ENCODE results near the gene ITM2B.

ITM2B gene

GRCh38 chr13:48315969-48316650 is 83.1 kb downstream of the ITM2B start:
- TF ChIP-seq, protein P1, sequence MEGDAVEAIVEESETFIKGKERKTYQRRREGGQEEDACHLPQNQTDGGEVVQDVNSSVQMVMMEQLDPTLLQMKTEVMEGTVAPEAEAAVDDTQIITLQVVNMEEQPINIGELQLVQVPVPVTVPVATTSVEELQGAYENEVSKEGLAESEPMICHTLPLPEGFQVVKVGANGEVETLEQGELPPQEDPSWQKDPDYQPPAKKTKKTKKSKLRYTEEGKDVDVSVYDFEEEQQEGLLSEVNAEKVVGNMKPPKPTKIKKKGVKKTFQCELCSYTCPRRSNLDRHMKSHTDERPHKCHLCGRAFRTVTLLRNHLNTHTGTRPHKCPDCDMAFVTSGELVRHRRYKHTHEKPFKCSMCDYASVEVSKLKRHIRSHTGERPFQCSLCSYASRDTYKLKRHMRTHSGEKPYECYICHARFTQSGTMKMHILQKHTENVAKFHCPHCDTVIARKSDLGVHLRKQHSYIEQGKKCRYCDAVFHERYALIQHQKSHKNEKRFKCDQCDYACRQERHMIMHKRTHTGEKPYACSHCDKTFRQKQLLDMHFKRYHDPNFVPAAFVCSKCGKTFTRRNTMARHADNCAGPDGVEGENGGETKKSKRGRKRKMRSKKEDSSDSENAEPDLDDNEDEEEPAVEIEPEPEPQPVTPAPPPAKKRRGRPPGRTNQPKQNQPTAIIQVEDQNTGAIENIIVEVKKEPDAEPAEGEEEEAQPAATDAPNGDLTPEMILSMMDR (conservative IDR thresholded peaks at IDR 0.05) = no peak
- H3K27ac ChIP-seq = no peak overlapping the region

GRCh38 chr13:48316826-48317510 is 84.0 kb downstream of the ITM2B start:
- TF ChIP-seq, protein P1 (conservative IDR thresholded peaks at IDR 0.05) = no peak
- H3K27ac ChIP-seq = no peak overlapping the region

GRCh38 chr13:48317511-48318376 is 84.7 kb downstream of the ITM2B start:
- TF ChIP-seq, protein P1 (conservative IDR thresholded peaks at IDR 0.05) = no peak

DNA sequence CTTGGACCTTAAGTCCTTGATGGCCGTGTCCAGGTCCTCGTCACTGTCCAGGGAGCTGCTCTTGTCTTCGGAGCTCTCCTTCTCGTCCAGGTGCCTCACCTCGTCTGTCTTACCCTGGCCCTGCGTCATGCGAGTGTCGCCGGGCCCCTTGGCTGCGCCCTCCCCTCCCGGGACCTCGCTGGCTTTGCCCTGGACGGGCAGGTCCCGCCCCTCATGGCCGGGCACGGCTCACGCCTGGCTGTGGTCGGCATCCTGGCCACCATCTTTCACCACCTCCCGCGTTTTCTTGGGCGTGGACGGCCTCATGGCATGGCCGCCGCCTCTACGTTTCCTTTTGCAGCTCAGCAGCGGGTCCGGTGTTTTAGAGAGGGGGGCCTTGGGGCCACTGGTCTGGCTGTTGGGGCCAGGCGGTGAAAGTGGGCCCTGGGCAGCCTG is 85.4 kb downstream of the ITM2B start:
- no peak overlapping the region for H3K27ac ChIP-seq
- TF ChIP-seq, protein P1 (conservative IDR thresholded peaks at IDR 0.05) = no peak

More at GRCh38 chr13:48317511-48318376, 84.7 kb downstream of the ITM2B start:
- H3K27ac ChIP-seq = no peak overlapping the region

DNA sequence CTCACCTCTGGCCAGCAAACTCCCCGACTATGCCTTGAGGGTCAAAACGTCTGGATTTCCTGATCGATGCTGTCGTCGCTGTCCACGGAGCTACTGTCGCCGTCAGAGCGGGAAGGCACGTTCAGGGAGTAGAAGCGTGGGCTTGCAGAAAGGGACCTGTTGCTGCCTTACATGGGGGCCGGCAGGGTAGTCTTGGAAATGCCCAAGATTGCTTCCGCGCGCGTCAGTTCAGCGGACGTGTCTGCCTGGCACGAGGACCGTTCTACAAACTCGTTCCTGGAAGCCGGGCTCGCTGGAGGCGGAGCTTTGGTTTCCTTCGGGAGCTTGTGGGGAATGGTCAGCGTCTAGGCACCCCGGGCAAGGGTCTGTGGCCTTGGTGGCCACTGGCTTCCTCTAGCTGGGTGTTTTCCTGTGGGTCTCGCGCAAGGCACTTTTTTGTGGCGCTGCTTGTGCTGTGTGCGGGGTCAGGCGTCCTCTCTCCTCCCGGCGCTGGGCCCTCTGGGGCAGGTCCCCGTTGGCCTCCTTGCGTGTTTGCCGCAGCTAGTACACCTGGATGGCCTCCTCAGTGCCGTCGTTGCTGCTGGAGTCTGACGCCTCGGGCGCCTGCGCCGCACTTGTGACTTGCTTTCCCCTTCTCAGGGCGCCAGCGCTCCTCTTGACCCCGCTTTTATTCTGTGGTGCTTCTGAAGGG is 86.0 kb downstream of the ITM2B start:
- TF ChIP-seq, protein P1 (conservative IDR thresholded peaks at IDR 0.05) = no peak
- no peak overlapping the region for H3K27ac ChIP-seq
